Stimulated activated CD8-positive, alpha-beta memory T cell treated with anti-CD3 and anti-CD28 coated beads, Interleukin-2, amount 100 ng/mL, for 1 hour (primary cell): ENCODE results near the gene CPNE9.

ENCODE experiments used
- DNase-seq, 2 donors: peaks; one replicate each; pipeline ENCODE4 v3.0.0-alpha.2; 2020; ENCODE audit warnings: low read depth in 2 of 2

Gene CPNE9

GRCh38 chr3:9686703-9687102 lies 16.9 kb upstream of the CPNE9 start:
- no peak for DNase-seq

DNA sequence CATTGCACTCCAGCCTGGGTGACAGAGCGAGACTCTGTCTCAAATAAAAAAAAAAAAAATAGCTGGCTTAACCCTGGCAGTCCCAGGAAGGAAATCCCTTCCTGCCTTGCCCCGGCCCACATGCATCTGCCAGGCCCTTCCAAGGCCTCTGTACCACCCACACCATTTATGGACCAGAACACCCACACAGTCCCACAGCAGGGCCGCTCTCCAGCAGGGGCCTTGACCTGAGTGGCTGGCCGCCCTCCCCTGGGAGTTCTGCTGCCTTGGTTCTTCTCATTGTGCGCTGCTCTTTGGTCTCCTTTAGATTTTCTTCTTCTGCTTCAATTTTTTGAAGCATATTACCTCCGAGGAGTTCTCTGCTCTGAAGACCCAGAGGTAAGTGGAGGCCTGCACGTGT lies 16.1 kb upstream of the CPNE9 start:
- DNase-seq = no peak

DNA sequence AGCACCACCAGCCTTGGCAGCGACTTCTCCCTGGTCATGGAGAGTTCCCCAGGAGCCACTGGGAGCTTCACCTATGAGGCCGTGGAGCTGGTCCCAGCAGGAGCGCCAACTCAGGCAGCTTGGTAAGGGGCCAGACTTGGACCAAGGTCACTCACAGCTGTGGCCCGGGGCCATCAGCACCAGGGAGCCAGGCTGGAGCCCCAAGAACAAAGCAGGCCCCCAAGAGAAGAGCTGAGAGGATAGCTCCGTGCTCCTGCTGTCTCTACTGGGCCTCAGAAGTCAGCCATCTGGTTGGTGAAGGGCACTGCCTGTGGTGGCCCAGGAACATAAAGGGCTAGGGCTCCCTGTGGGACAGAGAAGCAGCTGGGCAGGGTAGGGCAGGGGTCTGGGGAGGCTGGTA lies 14.7 kb upstream of the CPNE9 start:
- no peak for DNase-seq

GRCh38 chr3:9689757-9690156 lies 13.9 kb upstream of the CPNE9 start:
- no peak for DNase-seq

DNA sequence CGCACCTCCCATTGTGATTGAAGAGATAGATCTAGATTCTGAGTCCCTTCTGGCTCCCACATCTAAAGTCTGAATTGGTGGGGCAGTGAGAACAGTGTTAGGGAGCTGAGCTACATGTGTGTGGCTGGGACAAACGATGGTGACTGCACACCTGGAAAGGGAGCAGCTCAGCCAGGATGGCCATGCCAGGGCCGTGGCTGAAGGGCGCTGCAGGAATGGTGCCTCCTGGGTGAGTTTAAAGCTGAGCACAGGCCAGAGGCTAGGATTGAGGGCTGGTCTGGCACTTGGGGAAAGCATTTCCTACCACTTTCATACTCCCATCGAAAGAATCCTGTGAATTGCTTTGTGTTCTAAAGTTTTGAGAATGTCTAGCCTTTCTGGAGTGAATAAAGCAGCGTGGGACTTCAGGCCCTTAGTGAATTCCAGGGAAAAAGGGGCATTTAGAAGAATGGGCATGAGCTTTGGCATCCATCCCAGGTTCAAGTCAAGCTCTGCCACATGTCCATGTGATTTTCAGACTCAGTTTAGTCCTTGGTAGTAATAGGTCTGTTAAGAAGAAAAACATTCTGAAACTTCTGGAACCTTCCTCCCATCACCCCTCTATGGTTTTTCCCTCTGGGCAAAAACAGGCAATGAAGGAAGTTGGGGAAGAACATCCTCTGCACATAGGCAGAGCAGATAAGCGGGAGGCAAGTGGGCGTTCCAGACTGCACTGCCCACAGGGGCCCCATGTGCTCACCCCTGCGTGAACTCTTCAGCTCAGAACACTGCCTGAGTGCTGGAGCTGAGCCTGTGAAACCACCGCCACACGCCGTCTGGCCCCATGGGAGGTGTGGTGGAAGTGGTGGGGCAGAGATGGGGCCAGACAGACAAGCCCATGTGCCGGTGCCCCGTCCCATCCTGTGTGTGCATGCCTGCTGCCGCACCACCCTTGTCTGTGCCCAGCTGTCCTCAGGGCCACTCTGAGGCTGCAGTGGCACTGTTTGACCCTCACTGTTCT lies 12.9 kb upstream of the CPNE9 start:
- DNase-seq = no peak

DNA sequence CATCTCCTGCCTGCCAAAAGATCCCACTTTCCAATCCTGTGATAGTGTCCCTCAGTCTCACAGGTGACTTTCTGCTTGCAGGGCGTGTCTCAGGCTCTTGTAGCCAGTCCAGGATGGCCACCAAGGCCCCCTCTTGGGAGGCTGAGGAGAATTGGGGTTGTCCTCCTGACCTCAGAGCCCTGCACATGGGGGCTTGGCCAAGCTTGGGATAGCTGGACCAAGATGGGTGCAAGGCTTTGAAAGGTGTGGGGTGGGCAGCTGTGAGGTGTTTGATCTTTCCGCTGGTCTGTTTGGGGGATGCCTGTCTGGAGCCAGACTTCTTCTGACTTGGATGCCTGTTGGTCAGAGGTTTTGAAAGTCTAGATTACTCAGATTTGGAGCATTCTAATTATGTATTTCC lies 12.0 kb upstream of the CPNE9 start:
- no peak for DNase-seq

DNA sequence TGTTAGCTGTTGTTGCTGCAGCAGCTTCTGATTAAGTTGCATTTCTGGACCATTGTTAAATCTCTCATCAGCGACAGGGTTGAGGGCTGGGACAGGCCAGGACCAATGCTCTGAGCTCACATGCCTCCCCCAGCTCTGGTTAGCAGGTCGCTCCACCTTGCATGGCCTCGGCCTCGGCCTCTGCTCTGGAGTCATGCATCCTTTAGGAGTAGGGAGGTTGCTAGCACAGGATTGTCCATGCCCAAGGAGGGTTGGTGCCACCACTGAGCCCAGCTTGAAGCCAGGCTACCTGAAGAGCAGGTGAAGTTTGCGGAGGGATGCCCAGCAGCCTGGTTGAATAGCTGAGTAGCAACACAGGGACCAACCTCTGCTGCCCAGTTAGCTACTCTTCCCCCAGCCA lies 11.2 kb upstream of the CPNE9 start:
- DNase-seq = no peak

DNA sequence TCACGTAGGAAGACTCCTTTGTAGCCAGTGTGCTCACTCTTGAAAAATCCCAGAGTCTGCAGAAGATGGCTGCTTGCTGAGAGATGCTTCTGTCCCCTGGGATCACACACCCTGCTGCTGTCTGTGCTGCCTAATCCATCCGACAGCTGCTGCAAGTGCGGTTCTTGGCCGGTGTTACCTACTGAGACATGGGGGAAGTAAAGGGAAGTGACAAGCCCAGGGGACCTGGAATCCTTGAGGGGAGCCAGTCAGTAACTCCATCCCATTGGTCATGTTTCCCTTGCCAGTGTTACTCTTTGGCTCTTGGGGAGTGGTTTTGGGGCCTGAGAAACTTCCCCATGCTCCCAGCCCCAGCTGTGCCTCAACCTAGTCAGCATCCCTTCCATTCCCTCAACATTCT lies 8.3 kb upstream of the CPNE9 start:
- no peak for DNase-seq

GRCh38 chr3:9695746-9696145 lies 7.9 kb upstream of the CPNE9 start:
- no peak for DNase-seq

GRCh38 chr3:9696480-9697220 lies 7.0 kb upstream of the CPNE9 start:
- no peak for DNase-seq

GRCh38 chr3:9697892-9698291 lies 5.7 kb upstream of the CPNE9 start:
- DNase-seq = no peak

GRCh38 chr3:9698293-9698692 lies 5.3 kb upstream of the CPNE9 start:
- DNase-seq = no peak

DNA sequence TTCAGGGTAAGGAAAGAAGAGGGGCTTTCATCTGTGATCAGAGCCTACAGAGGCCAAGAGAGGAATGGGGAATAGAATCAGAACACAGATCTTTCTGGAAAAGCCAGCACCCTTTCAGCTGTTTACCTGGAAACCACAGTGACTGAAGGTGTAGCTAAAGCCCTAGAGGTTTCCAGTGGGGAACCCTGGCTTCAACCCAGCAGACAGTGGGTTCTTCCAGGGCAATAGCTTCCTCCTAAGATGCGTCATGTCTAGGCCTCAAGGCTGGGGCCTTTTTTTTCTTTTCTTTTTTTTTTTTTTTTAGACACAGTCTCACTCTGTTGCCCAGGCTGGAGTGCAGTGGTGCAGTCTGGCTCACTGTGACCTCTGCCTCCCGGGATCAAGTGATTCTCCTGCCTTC lies 3.1 kb upstream of the CPNE9 start:
- DNase-seq = no peak

GRCh38 chr3:9701006-9701405 lies 2.6 kb upstream of the CPNE9 start:
- no peak for DNase-seq

- DNase-seq = no peak
Observed at GRCh38 chr3:9701711-9702110, 1.9 kb upstream of the CPNE9 start.

GRCh38 chr3:9703240-9703639 lies 393 bp upstream of the CPNE9 start:
- no peak for DNase-seq

GRCh38 chr3:9704347-9705322 lies 1.0 kb downstream of the CPNE9 start:
- DNase-seq = no peak

GRCh38 chr3:9710174-9710739 lies 6.6 kb downstream of the CPNE9 start:
- no peak for DNase-seq

DNA sequence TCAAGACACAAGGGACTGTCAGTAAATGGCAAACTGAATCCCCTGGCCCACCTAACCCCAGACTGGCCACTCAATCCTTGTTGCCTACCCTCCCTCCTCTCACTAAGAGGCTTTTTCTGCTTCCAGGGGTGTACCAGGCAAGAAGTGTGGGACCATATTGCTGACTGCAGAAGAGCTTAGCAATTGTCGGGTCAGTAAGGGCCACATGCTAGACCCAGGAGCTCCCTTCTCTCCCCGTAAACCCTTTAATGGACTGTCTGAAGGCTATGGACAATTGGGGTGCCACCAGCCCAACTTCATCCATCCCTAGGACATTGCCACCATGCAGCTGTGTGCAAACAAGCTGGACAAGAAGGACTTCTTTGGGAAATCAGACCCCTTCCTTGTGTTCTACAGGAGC lies 8.8 kb downstream of the CPNE9 start:
- DNase-seq = no peak

- DNase-seq = no peak
Observed at GRCh38 chr3:9713142-9713541, 9.5 kb downstream of the CPNE9 start.

DNA sequence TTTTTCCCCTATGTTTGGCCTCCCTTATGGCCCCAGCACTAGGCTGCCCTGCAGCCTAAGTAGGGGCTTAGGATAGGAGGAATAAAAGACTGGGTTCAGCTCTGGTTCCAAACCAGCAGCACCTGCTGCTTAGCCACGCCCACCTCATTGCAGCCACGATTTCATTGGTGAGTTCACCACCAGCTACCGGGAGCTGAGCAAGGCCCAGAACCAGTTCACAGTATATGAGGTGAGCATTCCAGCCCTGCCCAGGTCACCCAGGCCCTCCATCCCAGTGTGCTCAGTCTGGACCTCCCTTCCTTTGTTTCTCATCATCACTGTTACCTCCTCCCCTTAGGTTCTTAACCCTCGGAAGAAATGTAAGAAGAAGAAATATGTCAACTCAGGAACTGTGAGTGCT lies 11.5 kb downstream of the CPNE9 start:
- DNase-seq = no peak
